HG03060 (cell line): ENCODE results near the gene HDHD5.
"Not testable (repeated sequence)": the region's sequence is repeated elsewhere in the genome, so short reads cannot be mapped to it uniquely, and the experiment has no call there.

ENCODE experiments used
- ATAC-seq: cut with Tn5 transposase; IDR thresholded peaks from one replicate; pipeline ENCODE4 v1.9.1; 2021; ENCODE audit warnings: low read depth, moderate number of reproducible peaks; ENCODE audit not compliant: unreplicated experiment

HDHD5 gene

DNA sequence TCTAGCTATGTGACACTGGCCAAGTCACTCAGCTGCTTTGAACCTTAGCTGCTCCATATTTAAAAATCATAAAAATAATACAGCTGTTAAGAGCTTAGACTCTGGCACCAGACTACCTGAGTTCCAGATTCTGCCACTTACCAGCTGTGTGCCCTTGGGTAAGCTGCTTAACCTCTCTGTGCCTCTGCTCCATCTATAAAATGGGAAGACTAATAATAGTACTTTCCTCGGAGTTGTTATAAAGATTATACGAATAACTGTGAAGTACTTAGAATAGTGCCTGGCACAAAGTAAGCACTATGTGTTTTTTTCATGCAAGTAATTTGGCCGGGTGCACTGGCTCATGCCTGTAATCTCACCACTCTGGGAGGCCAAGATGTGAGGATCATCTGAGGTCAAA lies 1.4 kb downstream of the HDHD5 start:
- ATAC-seq: no peak

DNA sequence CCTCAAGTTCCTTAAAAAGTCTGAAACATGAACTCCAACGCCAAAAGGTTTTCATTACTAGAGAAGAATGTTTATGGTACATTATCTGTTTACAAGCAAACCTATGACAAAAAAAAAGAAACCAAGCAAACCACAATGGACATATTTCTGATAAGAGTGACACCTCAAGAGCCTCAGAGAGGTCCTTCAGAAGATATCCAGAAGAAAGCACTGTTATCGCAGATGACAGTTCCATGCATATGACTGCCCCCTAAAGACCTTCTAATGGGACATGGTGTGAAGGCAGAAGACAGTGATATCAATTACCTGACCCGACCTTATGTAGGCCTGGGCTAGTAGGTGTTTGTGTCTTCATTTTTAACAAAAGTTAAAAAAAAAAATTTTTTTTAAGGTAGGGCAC lies 3.1 kb downstream of the HDHD5 start:
- no peak for ATAC-seq

DNA sequence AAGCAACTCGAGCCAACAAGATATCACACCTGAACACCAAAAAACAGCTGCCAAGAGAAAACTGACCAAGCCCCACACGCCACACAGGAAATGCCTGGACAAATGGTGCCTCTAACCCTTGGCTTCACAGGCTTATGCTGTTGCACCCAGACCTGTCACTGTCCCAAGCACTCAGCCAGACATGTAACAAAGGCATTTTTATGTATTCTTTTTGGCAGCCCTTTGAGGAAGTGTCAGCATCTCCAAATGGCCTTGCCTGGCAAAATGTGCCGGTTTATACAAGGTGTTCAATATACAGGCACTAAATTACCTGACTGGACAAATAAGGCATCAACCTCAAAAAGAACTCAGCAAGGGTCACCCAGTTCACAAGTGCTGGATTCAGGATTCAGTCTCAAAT lies 6.1 kb downstream of the HDHD5 start:
- no peak for ATAC-seq

DNA sequence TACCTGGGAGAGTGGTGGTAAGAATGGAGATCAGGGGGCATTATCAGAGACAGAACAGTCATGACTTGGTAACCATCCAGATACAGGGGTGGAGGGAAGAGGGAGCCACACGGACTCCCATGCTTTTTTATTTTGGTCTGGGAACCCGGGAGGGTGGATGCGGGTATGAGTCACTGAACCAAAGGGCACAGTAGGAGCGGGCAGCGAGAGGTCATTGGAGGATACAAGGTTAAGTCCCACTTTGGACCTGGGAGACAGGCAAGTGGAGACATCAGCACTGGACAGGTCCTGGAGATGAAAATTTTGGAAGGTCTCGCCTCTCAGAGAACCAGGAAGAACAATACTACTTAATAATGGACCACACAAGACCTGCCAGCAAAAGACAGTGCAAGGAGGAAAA lies 6.7 kb downstream of the HDHD5 start:
- ATAC-seq: no peak

DNA sequence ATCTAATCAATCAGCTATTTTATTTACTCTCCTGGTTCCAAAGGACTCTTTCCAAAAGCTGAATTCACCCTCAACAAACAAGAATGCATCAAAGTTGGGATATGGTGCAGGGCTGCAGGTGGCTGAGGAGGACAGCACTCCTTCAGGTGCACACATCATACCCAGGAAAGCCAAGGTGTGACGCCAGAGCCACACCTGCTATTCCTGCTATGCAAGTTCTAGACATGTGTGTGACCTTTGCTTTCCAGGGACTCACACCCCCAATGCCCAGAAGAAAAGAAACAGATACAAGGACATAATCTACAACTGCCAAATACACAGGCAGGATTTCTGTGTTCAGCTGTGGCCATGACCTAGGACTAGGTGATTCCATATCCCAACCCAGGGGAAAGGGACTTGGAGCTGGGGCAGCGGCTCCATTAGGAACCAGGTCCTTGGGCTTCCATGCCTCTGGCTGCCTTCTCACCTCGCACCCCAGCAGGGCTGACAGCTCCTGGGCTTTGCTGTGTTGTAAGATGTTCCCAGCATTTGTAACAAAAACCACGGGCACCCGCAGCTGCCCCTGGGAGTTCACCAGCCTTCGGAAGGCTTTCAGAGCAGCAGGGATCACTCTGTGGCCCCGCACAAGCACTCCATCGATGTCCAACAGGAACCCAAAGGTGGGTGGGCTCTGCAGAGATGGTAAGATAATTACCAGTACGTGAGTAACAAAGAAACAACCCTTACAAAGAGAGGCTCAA lies 9.8 kb downstream of the HDHD5 start:
- ATAC-seq: no peak

- ATAC-seq: not testable (repeated sequence)
Measured at GRCh38 chr22:17147458-17147857, 11.6 kb downstream of the HDHD5 start.

- no peak for ATAC-seq
Measured at GRCh38 chr22:17145021-17145680, 13.9 kb downstream of the HDHD5 start.

DNA sequence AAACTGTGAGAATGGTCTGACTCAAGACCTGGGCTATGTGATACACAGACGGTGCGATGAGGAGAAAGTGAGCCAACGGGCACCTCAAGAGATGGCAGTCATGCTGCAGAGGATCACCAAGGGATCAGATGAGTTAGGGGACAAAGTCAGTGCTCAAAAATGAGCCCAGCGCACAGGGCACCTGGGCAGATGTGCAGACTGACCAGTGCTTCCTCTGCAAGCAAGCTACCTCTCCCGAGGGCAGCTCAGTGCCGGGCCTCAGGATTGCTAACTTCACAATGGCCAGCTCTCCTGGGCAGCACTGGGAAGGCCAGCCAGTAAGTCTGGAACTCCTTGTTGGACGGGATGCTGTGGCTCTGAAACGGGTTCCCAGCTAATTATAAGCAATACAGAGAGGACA lies 15.3 kb downstream of the HDHD5 start:
- ATAC-seq: no peak

- no peak for ATAC-seq
Measured at GRCh38 chr22:17143101-17143500, 16.0 kb downstream of the HDHD5 start.

- no peak for ATAC-seq
Measured at GRCh38 chr22:17140826-17141766, 18.0 kb downstream of the HDHD5 start.

DNA sequence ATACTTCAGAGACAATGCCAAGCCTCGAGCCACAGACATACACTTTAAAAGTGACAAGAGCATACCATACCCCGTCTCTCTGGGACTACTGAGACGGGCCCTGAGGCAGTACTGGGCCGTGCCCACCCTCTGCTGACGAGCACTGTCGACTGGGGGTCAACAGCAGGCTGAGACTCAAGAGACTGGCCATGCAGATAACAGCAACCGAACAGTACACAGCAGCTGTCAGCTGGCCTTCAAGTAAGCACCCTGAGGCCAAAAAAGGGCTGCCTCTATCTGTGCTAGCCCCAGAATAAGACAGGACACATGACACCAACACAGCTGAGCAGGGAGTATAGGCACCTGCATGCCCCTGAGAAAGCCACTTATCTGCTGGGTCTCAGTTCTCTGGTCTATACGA lies 19.1 kb downstream of the HDHD5 start:
- ATAC-seq: no peak

DNA sequence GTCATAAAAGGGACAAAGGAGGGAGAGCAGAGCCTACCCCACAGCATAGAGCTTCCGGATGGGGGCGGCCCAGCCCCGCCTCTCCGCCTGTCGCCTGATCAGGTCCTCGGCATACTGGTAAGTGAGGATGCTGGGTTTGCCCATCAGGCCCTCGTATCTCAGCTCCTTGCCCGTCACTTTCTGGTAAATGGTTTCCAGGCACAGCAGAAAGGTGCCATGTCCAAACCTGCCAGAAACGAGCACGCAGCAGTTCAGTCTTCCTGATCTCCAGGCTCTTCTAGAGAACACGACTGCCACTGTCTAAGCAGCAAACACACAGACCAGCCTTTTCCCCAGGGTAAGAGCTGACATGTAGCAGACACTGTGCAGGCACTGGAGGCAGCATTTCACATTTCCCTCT lies 20.6 kb downstream of the HDHD5 start:
- no peak for ATAC-seq

DNA sequence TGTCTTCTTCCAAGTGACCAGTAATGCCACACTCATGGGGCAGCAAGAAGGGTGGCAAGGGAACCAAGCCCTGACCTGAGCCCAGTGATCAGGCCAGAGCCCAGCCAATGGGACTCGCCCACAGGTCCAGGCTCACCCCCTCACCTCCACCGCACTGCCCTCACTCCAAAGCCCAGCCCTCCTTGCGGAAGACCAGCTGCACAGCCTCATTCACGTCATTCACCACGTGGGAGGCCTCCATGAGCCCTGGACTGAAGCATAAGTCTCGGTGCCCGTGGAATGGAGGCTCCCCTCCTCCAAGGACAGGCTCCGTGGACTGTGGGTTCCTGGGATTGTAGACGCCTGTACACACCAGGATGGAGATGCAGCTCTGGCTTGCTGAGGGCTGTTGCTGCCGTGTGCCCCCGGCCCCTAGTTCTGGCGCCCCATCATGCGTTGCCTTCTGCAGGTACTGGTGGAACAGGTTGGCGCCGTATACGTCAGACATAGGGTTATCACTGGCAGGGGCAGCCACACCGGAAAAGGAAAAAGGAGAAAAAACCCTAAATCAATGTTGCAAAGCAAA lies 21.1 kb downstream of the HDHD5 start:
- ATAC-seq: no peak

DNA sequence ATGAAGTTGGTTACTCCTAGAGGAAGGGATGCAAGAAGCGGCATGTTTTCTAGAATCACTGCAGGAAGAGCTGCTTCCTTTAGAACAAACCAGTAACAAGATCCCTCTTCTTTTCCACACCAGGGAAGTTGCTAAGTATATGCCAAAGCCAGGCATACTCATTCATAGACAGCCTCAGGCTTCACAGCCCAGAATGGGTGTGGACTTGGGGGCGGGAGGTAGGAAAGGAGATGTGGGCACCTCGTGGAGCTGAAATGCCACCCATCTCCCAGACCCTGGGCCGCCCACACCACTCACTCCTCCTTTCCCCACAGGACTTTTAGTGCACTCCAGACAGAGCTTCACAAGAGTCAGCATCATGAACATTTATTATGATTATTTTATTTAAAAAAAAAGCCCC lies 21.9 kb downstream of the HDHD5 start:
- no peak for ATAC-seq

- ATAC-seq: no peak
Measured at GRCh38 chr22:17135153-17135760, 23.8 kb downstream of the HDHD5 start.

DNA sequence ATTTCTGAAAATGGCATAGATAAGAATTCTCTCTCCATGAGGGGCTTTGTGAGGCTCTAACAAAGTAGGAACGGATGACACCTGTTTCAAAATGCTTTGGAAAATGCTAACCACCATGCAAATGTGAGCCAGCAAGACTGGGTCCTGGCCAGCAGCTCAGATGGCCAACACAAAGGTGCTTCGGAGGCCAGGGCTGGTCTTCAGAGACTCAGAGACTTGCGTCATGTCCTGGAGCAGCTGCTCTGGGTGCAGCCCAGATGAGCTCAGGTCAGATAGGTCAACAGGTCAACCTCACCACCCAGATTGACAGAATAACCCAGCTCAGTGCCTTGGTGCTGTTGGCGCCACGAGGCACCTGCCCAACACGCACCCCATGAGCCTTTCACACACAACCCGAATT lies 25.9 kb downstream of the HDHD5 start:
- no peak for ATAC-seq

DNA sequence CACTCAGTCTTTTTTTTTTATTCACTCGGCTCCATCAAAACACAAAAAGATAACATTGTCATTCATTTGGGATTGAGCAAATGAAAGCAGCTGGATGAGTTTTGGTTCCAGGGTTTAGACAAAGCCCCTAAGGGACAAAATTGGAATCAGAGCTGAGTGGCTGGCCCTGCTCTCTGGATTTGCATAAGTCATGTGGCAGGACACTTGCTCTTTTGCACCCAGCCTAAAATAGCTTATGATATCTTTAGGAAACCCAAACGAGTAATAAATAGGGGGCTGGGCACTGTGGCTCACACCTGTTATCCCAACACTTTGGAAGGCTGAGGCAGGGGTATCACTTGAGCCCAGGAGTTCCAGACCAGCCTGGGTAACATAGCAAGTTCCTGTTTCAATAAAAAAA lies 27.0 kb downstream of the HDHD5 start:
- no peak for ATAC-seq

DNA sequence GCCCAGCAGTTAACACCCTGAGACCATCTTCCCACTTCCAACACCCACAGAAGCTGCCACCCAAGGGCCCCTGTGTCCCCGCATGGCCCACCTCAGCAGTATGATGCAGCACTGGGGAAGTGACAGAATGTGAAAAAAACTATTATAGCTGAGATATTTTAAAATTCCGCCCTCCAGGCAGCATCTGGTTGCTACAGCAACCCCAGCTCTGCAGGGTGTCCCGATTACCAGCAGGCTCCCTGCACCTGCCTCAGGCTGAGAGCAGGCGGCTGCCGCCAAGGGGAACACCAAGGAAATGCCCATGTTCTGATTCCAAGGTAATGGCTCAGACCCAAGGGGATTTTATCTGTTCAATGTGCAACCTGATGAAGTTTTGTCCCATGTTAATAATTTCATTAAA lies 27.4 kb downstream of the HDHD5 start:
- no peak for ATAC-seq

GRCh38 chr22:17130199-17130598 lies 28.9 kb downstream of the HDHD5 start:
- ATAC-seq: no peak
